GM12875 (cell line): Measurements from ENCODE around the gene SLC3A2.
A peak's percentile ranks its signal among the peaks of the same experiment; 100 is the strongest.
"Not testable (repeated sequence)": the region's sequence is repeated elsewhere in the genome, so short reads cannot be mapped to it uniquely, and the experiment has no call there.

ENCODE experiments used
- H3K4me3 ChIP-seq: one replicate; pipeline ENCODE4 v1.5.1; 2011; ENCODE audit warnings: low read depth, low read length, control low read depth
- TF ChIP-seq, protein P1 (sequence below): IDR thresholded peaks from 2 replicates; pipeline ENCODE4 v1.5.1; 2011; ENCODE audit warnings: low read depth, mild to moderate bottlenecking, control low read depth, inconsistent platforms, low read length, moderate library complexity, borderline replicate concordance; ENCODE audit not compliant: insufficient read depth

SLC3A2 gene

DNA sequence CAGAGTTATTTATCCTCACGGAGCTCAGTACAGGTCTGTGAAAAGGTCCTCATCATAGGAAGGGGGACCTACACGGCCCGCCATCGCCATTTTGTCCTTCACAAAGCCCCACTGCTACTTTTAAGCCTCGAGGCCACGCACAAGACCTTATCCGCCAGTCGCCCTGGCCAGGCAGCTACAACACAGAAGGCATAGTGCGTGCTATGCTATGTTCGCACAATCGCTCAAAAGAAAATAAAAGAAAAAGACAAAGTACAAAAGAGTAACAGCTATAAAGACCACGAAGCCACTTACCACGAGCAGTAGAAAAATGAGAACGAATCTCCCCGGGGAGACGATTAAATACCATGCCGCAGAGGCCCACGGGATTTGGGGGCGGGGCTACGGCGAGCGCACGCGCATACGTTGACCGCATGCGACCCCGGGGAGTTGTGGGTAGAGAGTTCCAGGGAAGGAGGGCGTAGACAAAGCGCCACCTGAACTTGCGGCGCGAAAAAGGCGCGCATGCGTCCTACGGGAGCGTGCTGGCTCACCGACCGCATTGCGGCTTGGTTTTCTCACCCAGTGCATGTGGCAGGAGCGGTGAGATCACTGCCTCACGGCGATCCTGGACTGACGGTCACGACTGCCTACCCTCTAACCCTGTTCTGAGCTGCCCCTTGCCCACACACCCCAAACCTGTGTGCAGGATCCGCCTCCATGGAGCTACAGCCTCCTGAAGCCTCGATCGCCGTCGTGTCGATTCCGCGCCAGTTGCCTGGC lies 24.9 kb upstream of the SLC3A2 start:
- TF ChIP-seq, protein P1, sequence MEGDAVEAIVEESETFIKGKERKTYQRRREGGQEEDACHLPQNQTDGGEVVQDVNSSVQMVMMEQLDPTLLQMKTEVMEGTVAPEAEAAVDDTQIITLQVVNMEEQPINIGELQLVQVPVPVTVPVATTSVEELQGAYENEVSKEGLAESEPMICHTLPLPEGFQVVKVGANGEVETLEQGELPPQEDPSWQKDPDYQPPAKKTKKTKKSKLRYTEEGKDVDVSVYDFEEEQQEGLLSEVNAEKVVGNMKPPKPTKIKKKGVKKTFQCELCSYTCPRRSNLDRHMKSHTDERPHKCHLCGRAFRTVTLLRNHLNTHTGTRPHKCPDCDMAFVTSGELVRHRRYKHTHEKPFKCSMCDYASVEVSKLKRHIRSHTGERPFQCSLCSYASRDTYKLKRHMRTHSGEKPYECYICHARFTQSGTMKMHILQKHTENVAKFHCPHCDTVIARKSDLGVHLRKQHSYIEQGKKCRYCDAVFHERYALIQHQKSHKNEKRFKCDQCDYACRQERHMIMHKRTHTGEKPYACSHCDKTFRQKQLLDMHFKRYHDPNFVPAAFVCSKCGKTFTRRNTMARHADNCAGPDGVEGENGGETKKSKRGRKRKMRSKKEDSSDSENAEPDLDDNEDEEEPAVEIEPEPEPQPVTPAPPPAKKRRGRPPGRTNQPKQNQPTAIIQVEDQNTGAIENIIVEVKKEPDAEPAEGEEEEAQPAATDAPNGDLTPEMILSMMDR: no peak
- peak overlapping the region; percentile 89 for H3K4me3 ChIP-seq

GRCh38 chr11:62856333-62856895 lies 24.3 kb upstream of the SLC3A2 start:
- TF ChIP-seq, protein P1: no peak
- H3K4me3 ChIP-seq: peak overlapping the region; percentile 55

- TF ChIP-seq, protein P1: no peak
- peak overlapping the region; percentile 55 for H3K4me3 ChIP-seq
These were observed 23.1 kb upstream of the SLC3A2 start for GRCh38 chr11:62857541-62857982.

- peak overlapping the region; percentile 18 for H3K4me3 ChIP-seq
- TF ChIP-seq, protein P1: no peak
These were observed 22.5 kb upstream of the SLC3A2 start for GRCh38 chr11:62858201-62858600.

DNA sequence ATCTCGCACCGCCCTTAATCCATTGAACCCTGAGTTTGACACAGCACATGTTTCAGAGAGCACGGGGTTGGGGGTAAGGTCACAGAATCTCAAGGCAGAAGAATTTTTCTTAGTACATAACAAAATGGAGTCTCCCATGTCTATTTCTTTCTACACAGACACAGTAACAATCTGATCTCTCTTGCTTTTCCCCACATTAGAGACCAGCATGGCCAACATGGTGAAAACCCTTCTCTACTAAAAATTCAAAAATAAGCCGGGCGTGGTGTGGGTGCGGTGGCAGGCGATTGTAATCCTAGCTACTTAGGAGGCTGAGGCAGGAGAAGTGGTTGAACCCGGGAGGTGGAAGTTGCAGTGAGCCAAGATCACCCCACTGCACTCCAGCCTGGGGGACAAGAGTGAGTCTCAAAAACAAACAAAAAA lies 21.4 kb upstream of the SLC3A2 start:
- H3K4me3 ChIP-seq: not testable (repeated sequence)

DNA sequence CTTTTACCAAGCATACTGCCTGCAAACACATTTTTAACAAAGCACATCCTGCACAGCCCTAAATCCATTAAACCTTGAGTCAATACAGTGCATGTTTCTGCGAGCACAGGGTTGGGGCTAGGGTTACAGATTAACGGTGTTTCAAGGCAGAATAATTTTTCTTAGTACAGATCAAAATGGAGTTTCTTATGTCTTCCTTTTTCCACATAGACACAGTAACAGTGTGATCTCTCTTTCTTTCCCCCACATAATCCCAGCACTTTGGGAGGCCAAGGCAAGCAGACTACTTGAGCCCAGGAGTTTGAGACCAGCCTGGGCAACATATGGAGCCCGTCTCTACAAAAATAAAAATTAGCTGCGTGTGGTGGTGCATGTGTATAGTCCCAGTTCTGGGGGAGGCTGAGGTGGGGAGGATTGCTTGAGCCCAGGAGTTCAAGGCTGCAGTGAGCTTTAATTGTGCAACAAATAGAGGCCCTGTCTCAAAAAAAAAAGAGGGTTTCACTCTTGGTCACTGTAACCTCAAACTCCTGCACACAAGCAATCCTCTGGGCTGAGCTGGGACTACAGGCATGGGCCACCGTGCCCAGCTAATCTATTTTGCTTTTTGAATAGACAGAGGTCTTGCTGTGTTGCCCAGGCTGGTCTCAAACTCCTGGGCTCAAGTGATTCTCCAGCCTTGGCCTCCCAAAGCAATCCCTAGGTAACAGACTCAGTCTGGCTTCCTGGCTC lies 19.7 kb upstream of the SLC3A2 start:
- H3K4me3 ChIP-seq: no peak overlapping the region
- TF ChIP-seq, protein P1: no peak

DNA sequence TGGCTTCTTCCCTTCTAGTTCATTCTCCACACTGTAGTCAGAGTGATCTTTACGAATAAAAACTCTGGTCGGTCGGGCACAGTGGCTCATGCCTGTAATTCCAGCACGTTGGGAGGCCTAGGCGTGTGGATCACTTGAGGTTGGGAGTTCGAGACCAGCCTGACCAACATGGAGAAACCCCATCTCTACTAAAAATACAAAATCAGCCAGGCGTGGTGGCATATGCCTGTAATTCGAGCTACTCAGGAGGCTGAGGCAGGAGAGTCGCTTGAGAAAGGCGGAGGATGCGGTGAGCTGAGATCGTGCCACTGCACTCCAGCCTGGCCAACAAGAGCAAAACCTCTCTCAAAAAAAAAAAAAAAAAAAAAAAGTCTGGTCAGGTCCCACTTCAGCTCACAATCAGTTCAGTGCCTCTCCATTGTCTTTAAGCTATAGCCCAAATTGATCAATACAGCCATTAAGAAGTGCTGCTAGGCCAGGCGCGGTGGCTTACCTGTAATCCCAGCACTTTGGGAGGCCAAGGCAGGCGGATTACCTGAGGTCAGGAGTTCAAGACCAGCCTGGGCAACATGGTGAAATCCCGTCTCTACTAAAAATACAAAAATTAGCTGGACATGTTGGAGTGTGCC lies 19.0 kb upstream of the SLC3A2 start:
- not testable (repeated sequence) for H3K4me3 ChIP-seq
